Astrocyte of the spinal cord (primary cell): ENCODE results near the gene GTSE1.

ENCODE experiments used
- DNase-seq: peaks from one replicate; pipeline ENCODE4 v3.0.0; 2011; ENCODE audit warnings: low read depth, low spot score
- H3K4me3 ChIP-seq: 2 replicates; pipeline ENCODE4 v1.5.1; 2011; ENCODE audit warnings: low read depth, mild to moderate bottlenecking, low read length, moderate library complexity
- CTCF ChIP-seq: IDR thresholded peaks from 2 replicates; pipeline ENCODE4 v1.5.1; 2012; ENCODE audit warnings: low read depth, mild to moderate bottlenecking, low read length, inconsistent platforms
- in situ Hi-C: cut with HindIII; loops from 2 replicates; pipeline ENCODE4 v1.10.0; 2017; ENCODE audit warnings: low sequenced_read_pairs

The GTSE1 gene

DNA sequence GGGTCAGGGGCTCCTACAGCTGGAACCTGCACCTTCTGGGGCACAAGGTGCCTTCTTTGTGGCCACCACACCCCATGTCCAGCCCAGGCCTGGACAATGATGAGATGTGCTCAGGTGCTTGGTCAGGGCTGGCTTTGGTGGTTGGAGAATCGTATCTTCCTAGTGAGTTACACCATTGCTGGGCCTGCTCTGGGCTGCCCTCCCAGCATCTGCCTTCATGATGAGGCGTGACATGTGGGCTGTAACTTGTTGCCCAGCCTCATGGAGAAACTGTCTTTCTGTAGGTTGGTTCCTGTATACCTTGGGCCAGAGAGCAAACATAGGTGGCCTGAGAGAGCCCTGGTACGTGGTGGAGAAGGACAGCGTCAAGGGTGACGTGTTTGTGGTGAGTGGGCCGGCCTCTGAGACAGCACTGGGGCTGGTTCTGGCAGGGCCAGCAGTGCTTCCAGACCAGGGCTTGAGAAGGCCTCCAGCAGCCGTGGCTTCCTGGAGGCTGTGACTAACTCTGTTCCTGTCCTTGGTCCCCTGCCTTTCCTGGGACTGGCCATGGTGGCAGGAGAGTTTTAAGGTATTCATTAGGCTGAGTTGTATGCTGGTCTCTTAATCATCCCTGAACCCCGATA lies 56.9 kb downstream of the GTSE1 start:
- TF ChIP-seq CTCF, result no peak
- DNase-seq, result no peak
- in situ Hi-C loops, result no loop called here
- no peak overlapping the region for H3K4me3 ChIP-seq

DNA sequence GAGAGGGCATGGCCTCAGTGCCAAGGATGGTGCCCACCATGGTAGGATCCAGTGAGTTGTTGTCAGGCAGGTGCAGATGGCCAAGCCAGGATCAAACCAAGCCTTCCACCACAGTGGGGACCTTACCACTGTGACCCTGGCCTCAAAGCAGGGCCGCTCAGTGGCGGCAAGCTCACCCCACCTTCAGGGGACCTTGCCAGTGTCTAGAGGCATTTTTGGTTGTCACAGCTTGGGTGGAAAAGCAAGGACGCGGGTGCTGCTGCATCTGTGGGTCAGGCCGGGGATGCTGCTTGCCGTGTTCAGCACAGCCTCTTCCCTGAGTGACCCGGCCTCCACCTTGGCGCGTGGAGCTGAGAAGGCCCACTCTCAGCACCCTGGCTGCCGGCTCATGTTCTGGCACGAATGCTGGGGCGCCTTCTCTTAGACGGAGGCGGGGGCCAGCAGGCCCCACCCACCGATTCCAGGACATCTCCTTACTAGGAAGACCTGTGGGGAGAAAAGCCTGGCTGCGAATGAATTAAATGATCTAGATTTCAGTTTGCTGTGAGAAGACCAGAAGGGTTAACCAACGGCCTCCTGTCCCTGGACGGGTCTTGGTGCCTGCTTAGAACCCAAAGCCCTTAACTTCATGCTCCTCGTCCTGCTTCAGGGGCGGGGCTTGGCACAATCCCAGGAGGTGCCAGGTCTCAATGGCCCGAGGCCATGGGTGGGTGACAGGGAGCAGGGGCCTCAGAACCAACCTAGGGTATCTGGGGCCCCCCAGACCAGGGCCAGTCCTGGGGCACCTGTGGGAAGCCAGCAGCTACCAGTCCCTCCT lies 57.7 kb downstream of the GTSE1 start:
- H3K4me3 ChIP-seq, result no peak overlapping the region
- TF ChIP-seq CTCF, result no peak
- DNase-seq, result no peak
- in situ Hi-C loops, result no loop called here

GRCh38 chr22:46354993-46355305 lies 58.3 kb downstream of the GTSE1 start:
- no peak overlapping the region for H3K4me3 ChIP-seq
- no peak for TF ChIP-seq CTCF
- no peak for DNase-seq
- in situ Hi-C loops, result no loop called here

- in situ Hi-C loops, result no loop called here
- H3K4me3 ChIP-seq, result no peak overlapping the region
- peak; percentile 53 for DNase-seq
- peak; percentile 81 for TF ChIP-seq CTCF
Observed at GRCh38 chr22:46355369-46355995, 58.8 kb downstream of the GTSE1 start.

DNA sequence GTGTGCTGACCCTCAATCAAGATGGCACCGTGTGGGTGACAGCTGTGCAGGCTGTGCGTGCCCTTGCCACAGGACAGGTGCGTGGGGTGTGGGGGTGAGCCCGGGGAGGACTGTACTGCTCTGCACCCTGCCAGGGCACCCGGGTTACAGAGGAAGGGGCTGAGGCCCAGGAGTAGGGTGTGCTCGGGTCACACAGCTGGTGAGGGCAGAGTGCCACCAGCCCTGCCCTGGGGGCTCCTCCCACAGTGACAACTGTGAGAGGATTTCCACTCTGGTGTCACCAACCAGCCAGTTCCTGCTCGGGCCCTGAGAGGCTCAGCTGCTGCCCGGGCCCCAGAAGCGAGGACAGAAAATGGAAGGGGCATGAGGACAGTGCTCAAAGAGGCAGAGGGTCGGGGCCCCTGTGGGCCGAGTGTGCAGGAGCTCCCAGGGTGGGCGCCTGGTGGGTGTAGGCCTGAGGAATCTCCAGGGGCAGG lies 59.4 kb downstream of the GTSE1 start:
- no peak overlapping the region for H3K4me3 ChIP-seq
- no peak for TF ChIP-seq CTCF
- in situ Hi-C loops, result no loop called here

DNA sequence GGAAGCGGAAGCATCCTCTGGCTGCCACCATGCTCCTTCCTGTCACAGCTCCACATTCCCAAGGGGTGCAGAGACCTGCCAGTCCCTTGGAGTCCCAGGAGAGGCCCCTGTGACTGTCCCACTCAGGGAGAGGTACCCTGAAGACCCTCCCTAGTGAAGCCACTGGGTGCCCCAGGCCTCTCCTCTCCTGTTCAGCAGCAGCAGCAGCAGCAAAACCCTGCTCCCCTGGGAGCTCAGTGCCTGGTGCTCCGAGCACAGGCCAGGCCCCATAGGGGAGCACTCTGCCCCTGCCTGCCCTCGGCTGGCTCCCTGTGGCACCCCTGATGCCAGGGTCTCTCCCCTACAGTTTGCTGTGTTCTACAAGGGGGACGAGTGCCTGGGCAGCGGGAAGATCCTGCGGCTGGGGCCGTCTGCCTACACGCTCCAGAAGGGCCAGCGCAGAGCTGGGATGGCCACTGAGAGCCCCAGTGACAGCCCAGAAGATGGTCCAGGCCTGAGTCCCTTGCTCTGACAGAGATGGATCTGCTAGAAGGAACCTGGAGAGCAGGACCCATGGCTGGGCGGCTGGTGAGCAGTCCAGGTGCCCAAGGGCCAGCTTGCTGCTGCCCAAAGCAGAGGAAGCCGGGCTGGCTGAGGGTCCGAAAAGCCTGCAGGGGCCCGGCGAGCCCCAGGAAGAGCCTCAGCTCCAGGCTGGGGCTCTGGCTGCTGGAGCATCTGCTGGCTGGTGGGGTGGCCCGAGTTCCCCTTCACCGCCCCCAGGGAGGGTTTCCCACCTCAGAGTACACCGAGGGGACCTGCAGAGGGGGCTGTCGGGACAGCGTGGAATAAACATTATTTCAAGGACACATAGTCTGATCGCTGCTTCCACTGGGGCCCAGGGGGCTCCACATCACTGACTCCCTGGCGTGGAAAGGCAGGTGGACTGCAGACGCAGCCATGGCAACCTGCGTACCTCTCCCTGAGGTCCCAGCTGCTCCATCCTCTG lies 60.1 kb downstream of the GTSE1 start:
- in situ Hi-C loops, result no loop called here
- H3K4me3 ChIP-seq, result no peak overlapping the region
- TF ChIP-seq CTCF, result no peak
- no peak for DNase-seq

More for the DNA sequence above, 59.4 kb downstream of the GTSE1 start:
- no peak for DNase-seq
